OCI-LY7 (cell line): ENCODE data around the gene DYNC2H1.

ENCODE experiments used
- CTCF ChIP-seq: fragments of 200-600 bp; sonication (generic); conservative IDR thresholded peaks from 2 replicates; pipeline ENCODE4 v1.5.1; 2014; ENCODE audit warnings: mild to moderate bottlenecking, antibody characterized with exemption, low read length, moderate library complexity, mixed read lengths
- EZH2phosphoT487 ChIP-seq: fragments of 200-600 bp; sonication (generic); IDR thresholded peaks from 2 replicates; pipeline ENCODE4 v1.6.1; 2018; ENCODE audit warnings: low read depth, borderline replicate concordance, mild to moderate bottlenecking, mixed run types, antibody characterized with exemption, low read length, moderate library complexity, mixed read lengths

- TF ChIP-seq CTCF (no peak), EZH2phosphoT487 (no peak)
Observed at GRCh38 chr11:103484545-103484944, 375.3 kb downstream of the DYNC2H1 start.
